Measurements from ENCODE around the gene MOCS1. TPM values are rescaled to one million over a fixed set of nuclear protein-coding genes. Genes with fewer than 3 reads are reported as not detected.

The MOCS1 gene
- total and polyA plus RNA-seq, 3 donors from 2014 or later, result 11.8 to 17.9 (median 16.8) TPM

DNA sequence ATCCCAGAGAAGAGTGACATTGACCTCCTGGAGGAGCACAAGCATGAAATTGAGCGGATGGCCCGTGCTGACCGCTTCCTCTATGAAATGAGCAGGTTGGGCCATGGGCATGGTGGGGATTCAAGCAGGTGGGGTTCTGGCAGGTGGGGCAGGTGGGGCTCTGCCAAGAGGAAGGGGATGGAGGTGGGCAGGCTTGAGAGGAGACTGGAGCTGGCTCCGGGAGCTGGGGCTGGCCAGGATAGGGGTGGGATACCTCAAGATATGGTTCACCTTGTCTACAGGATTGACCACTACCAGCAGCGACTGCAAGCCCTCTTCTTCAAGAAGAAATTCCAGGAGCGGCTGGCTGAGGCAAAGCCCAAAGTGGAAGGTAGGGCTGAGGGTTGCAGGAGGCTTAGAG lies 42.9 kb downstream of the MOCS1 start:
- 93 to 97% methylated on average over 3 to 6 of the region's 6 CpGs for WGBS, 2 donors
- Histone ChIP-seq H3K27ac (no peak overlapping the region), H3K9me3 (no peaks in the 10 kb centered on the region), H3K36me3 (ENCODE audit: low read depth, missing control alignments) (no peaks in the 10 kb centered on the region), H3K4me1 (peaks cover 10% of the 10 kb centered on the region), H3K27me3 (no peaks in the 10 kb centered on the region), H3K4me3 (no peak overlapping the region)
- intact Hi-C loops (cut with DNase I; ENCODE audit: low total_unique reads), result no loop called here
- TF ChIP-seq, protein P1, sequence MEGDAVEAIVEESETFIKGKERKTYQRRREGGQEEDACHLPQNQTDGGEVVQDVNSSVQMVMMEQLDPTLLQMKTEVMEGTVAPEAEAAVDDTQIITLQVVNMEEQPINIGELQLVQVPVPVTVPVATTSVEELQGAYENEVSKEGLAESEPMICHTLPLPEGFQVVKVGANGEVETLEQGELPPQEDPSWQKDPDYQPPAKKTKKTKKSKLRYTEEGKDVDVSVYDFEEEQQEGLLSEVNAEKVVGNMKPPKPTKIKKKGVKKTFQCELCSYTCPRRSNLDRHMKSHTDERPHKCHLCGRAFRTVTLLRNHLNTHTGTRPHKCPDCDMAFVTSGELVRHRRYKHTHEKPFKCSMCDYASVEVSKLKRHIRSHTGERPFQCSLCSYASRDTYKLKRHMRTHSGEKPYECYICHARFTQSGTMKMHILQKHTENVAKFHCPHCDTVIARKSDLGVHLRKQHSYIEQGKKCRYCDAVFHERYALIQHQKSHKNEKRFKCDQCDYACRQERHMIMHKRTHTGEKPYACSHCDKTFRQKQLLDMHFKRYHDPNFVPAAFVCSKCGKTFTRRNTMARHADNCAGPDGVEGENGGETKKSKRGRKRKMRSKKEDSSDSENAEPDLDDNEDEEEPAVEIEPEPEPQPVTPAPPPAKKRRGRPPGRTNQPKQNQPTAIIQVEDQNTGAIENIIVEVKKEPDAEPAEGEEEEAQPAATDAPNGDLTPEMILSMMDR (IDR thresholded peaks at IDR 0.05), result no peak
- no peak for TF ChIP-seq POLR2A (IDR thresholded peaks at IDR 0.05)
- DNase-seq, result no peak

DNA sequence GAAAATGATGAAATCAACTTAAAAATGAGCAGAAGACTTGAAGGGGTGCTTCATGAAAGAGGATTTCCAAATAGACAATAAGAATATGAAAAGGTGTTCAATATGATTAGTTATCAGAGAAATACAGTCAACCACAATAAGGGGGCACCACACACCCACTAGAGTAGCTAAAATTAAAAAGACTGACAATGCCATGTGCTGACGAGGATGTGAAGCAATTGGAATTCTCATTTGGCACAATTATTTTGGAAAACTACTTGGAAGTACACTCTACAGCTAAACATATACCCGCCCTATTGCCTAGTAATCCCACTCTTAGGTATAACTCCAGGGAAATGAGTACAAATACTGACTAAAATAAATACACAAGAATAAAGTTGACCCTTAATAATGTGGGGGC lies 45.0 kb downstream of the MOCS1 start:
- H3K9me3 ChIP-seq, result no peaks in the 10 kb centered on the region
- no peaks in the 10 kb centered on the region for H3K36me3 ChIP-seq (ENCODE audit: low read depth, missing control alignments)
- peaks cover 10% of the 10 kb centered on the region for H3K4me1 ChIP-seq
- no peak overlapping the region for H3K4me3 ChIP-seq
- H3K27ac ChIP-seq, result no peak overlapping the region
- intact Hi-C loops (cut with DNase I; ENCODE audit: low total_unique reads), result loop anchor here (10.0 kb wide), 1 partner anchor 74 kb away; no protein-coding TSS in a partner anchor
- TF ChIP-seq, protein P1 (IDR thresholded peaks at IDR 0.05), result no peak
- TF ChIP-seq POLR2A (IDR thresholded peaks at IDR 0.05), result no peak
- H3K27me3 ChIP-seq, result no peaks in the 10 kb centered on the region
- WGBS, 2 donors, result 88 to 94% methylated on average over 2 of the region's 2 CpGs
- DNase-seq, result no peak

DNA sequence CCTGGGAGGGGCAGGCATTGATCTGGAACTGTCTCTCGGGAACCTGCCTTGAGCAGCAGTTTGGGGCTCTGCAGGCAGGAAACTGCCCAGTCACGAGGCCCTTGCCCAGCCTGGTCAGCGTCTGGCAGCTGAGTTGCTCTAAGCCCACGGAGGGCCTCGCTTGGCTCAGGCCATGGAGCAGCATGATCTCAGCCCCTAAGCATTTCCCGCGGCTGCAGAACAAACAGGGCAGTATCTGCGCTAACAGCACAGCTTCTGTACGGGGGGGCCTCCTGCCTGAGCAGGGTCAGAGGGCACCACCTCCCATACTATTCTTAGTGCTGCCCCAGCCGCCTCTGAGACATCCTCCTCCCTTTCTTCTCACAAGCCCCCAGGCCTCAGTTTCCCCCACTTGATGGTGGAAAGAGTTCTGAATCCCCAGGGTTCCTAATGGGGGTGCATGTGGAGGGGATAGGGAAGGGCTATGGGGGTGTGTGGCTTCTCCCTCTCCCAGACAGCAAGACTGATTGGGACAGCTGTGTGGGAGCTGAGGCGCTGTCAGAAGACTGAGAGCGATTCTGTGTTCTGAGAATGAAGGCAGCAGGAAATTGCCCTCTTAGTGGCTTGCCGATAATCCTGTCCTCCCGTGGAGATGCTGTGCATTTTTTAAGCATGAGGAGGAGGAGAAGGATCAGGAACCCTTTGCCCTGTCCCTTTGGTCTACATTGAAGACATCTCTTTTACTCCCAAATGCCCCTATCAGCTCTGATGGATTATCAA lies 46.4 kb downstream of the MOCS1 start:
- H3K4me1 ChIP-seq, result peaks cover 10% of the 10 kb centered on the region
- intact Hi-C loops (cut with DNase I; ENCODE audit: low total_unique reads), result loop anchor here (10.0 kb wide), 1 partner anchor 73 kb away; no protein-coding TSS in a partner anchor
- no peak overlapping the region for H3K4me3 ChIP-seq
- no peaks in the 10 kb centered on the region for H3K9me3 ChIP-seq
- TF ChIP-seq, protein P1 (IDR thresholded peaks at IDR 0.05), result no peak
- TF ChIP-seq POLR2A (IDR thresholded peaks at IDR 0.05), result no peak
- 47 to 48% methylated on average over 6 to 14 of the region's 14 CpGs for WGBS, 2 donors
- no peaks in the 10 kb centered on the region for H3K36me3 ChIP-seq (ENCODE audit: low read depth, missing control alignments)
- no peaks in the 10 kb centered on the region for H3K27me3 ChIP-seq
- no peak overlapping the region for H3K27ac ChIP-seq
- peak; percentile 80 for DNase-seq

DNA sequence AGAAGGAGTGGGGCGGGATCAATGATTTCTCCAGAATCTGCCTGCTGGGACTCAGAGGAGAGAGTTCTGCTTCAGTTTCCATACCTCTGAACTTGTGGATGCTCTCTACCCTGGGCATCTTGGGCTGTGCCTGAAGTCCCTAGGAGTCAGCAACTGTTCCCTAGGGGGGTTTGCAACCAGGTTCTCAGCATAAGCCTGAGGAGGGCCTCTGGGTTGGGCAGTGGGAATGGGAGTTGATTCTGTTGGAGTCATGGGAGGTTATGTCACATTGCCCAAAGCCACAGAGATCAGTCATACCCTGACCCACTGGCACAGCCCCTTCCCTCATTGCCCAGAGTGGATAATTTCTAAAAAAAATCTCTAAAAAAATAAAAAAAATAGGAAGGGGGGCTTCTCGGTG lies 47.4 kb downstream of the MOCS1 start:
- Histone ChIP-seq H3K27ac (no peak overlapping the region), H3K4me3 (no peak overlapping the region), H3K27me3 (no peaks in the 10 kb centered on the region), H3K36me3 (ENCODE audit: low read depth, missing control alignments) (no peaks in the 10 kb centered on the region), H3K9me3 (no peaks in the 10 kb centered on the region), H3K4me1 (peaks cover 18% of the 10 kb centered on the region)
- TF ChIP-seq, protein P1 (IDR thresholded peaks at IDR 0.05), result no peak
- TF ChIP-seq POLR2A (IDR thresholded peaks at IDR 0.05), result no peak
- WGBS, 2 donors, result 80 to 86% methylated on average over 2 of the region's 2 CpGs
- DNase-seq, result no peak
- intact Hi-C loops (cut with DNase I; ENCODE audit: low total_unique reads), result loop anchor here (10.0 kb wide), 1 partner anchor 72 kb away; no protein-coding TSS in a partner anchor
